ENCODE measurements around the gene PEPD. TPM values are rescaled to one million over a fixed set of nuclear protein-coding genes. Genes with fewer than 3 reads are reported as not detected.

PEPD gene
- polyA plus RNA-seq, 5 donors = 39.9 to 57.4 (median 43.1) TPM

GRCh38 chr19:33363476-33363875 is 158.1 kb downstream of the PEPD start:
- DNase-seq = no peak

- DNase-seq = no peak
These were observed 158.9 kb downstream of the PEPD start for GRCh38 chr19:33362508-33363228.

- DNase-seq = no peak
These were observed 162.0 kb downstream of the PEPD start for GRCh38 chr19:33359581-33359980.

- DNase-seq = no peak
These were observed 163.2 kb downstream of the PEPD start for GRCh38 chr19:33358408-33358807.

GRCh38 chr19:33357556-33357955 is 164.0 kb downstream of the PEPD start:
- DNase-seq = no peak

- no peak for DNase-seq
These were observed 166.1 kb downstream of the PEPD start for GRCh38 chr19:33355535-33355934.

- no peak for DNase-seq
These were observed 170.9 kb downstream of the PEPD start for GRCh38 chr19:33350538-33351309.

- no peak for DNase-seq
These were observed 172.0 kb downstream of the PEPD start for GRCh38 chr19:33349319-33350289.

- no peak for DNase-seq
These were observed 173.1 kb downstream of the PEPD start for GRCh38 chr19:33348301-33349010.

- DNase-seq = no peak
These were observed 174.3 kb downstream of the PEPD start for GRCh38 chr19:33347300-33347699.

- no peak for DNase-seq
These were observed 174.9 kb downstream of the PEPD start for GRCh38 chr19:33346665-33347064.

- no peak for DNase-seq
These were observed 176.4 kb downstream of the PEPD start for GRCh38 chr19:33345163-33345562.

- no peak for DNase-seq
These were observed 177.0 kb downstream of the PEPD start for GRCh38 chr19:33344573-33344925.

- peak; percentile 16 to 17 for DNase-seq
These were observed 177.6 kb downstream of the PEPD start for GRCh38 chr19:33343859-33344572.

GRCh38 chr19:33343301-33343700 is 178.3 kb downstream of the PEPD start:
- DNase-seq = no peak

GRCh38 chr19:33340991-33341390 is 180.6 kb downstream of the PEPD start:
- no peak for DNase-seq

GRCh38 chr19:33339016-33339984 is 182.3 kb downstream of the PEPD start:
- no peak for DNase-seq

Data from right lung (tissue), 5 donors.